Hematopoietic multipotent progenitor cell treated with erythropoietin and hydrocortisone succinate and interleukin-3 and kit ligand, for 8 days (in vitro differentiated cells): ENCODE results near the gene COL15A1.

Experiments
- DNase-seq: peaks from one replicate; pipeline ENCODE4 v3.0.0-alpha.2; 2015

Gene COL15A1

DNA sequence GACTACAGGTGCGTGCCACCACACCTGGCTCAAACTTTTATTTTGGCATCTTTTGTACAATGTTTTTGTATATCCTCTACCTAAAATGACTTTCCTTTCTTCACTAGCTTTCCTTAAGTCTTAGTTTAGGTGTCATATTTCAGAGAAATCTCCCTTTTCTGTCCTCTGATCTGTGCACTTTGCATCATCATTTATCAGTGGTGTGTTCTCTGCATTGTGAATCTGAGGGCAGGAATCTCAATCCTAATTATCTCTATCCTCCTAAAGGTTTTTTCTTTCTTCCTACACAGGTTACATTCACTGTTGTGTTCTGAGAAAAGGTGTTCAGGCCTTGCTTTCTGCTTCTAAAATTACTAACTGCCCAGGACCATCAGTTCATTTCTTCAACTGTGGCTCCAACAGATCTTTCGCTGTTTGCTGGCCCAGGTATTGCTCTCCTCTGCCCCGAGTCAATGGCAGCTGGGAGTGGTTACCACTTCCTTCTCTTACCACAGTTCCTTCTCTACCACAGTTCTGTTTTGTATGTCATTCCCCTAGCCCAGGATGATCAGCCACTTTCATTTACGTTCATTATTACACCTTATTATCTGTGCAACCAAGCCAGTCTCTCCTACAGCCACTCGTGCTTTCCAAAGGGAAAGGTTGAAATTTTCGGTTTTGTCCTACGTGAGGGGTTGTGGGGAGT is 175.2 kb downstream of the COL15A1 start:
- no peak for DNase-seq

DNA sequence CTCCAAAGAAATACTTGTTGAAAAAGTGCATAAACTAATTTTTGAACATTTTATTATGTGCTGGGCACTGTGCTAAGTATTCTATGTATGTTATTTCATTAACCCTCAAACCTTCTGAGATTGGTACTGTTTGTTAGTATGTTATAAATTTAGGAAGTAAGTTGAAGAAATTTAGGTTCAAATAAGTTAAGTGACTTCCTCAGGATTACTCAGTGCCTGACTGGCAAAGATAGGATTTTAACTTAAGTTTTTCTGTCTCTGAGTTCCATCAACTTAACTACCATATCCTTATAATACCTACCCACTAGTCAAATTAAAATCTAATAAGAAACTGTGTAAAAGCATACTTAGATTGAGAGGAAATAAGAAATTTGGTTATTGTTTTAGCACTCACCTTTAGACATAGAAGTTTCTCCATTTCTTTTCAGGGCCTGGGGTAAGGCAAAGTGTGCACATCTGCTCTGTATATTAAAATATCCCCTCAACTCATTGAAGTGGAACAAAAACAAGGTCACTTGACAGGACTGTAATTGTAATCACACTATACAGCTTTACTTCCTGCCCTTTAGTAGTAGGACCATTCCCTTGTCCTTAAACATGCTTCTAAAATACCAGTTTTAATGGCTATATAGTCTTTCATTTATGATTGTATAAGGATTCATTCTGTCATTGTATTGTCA is 176.4 kb downstream of the COL15A1 start:
- DNase-seq = no peak
